Upper lobe of left lung (tissue), 4 donors: ENCODE results near the gene GNL1.
A peak's percentile ranks its signal among the peaks of the same experiment; 100 is the strongest.

Source experiments
- POLR2A ChIP-seq, 4 donors: fragments of 450-650 bp; IDR thresholded peaks; one replicate each; pipeline ENCODE4 v1.5.1; 2016 to 2017; ENCODE audit warnings: antibody characterized with exemption in 4 of 4, mild to moderate bottlenecking in 2 of 4
- POLR2AphosphoS5 ChIP-seq, 2 donors: sonication (generic); formaldehyde crosslinking; IDR thresholded peaks; one replicate each; pipeline ENCODE4 v1.5.1; 2017; ENCODE audit warnings: antibody characterized with exemption in 2 of 2
- TF ChIP-seq, protein P1 (sequence below), 6 experiments: fragments of 450-650 bp in 4 of 6; fragments of 200-600 bp in 2 of 6; sonication (generic) in 2 of 6; IDR thresholded peaks; one replicate each; pipeline ENCODE4 v1.5.1; 2016 to 2019; ENCODE audit warnings: antibody characterized with exemption in 6 of 6

DNA sequence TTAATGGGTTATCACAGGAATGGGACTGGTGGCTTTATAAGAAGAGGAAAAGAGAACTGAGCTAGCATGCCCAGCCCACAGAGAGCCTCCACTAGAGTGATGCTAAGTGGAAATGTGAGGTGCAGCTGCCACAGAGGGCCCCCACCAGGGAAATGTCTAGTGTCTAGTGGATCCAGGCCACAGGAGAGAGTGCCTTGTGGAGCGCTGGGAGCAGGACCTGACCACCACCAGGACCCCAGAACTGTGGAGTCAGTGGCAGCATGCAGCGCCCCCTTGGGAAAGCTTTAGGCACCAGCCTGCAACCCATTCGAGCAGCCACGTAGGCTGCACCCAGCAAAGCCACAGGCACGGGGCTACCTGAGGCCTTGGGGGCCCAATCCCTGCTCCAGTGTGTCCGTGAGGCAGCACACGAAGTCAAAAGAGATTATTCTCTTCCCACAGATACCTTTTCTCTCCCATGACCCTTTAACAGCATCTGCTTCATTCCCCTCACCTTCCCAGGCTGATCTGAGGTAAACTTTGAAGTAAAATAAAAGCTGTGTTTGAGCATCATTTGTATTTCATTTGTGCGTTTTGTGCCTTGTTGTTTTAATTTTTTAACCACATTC, 62.5 kb downstream of the GNL1 start:
- TF ChIP-seq POLR2A (IDR thresholded peaks at IDR 0.05) = peak in 1 of 4 donors; percentile 27
- TF ChIP-seq, protein P1, sequence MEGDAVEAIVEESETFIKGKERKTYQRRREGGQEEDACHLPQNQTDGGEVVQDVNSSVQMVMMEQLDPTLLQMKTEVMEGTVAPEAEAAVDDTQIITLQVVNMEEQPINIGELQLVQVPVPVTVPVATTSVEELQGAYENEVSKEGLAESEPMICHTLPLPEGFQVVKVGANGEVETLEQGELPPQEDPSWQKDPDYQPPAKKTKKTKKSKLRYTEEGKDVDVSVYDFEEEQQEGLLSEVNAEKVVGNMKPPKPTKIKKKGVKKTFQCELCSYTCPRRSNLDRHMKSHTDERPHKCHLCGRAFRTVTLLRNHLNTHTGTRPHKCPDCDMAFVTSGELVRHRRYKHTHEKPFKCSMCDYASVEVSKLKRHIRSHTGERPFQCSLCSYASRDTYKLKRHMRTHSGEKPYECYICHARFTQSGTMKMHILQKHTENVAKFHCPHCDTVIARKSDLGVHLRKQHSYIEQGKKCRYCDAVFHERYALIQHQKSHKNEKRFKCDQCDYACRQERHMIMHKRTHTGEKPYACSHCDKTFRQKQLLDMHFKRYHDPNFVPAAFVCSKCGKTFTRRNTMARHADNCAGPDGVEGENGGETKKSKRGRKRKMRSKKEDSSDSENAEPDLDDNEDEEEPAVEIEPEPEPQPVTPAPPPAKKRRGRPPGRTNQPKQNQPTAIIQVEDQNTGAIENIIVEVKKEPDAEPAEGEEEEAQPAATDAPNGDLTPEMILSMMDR (IDR thresholded peaks at IDR 0.05) = peak in 2 of 6 experiments; percentile 7 to 29
- TF ChIP-seq POLR2AphosphoS5 (IDR thresholded peaks at IDR 0.05) = no peak
